GM19468 (cell line): ENCODE measurements around the gene VAV2.

Experiments
- ATAC-seq: cut with Tn5 transposase; IDR thresholded peaks from one replicate; pipeline ENCODE4 v1.9.1; 2021; ENCODE audit warnings: mild to moderate bottlenecking, moderate library complexity, moderate number of reproducible peaks; ENCODE audit not compliant: unreplicated experiment; ENCODE audit errors: extremely low read depth

VAV2 gene

DNA sequence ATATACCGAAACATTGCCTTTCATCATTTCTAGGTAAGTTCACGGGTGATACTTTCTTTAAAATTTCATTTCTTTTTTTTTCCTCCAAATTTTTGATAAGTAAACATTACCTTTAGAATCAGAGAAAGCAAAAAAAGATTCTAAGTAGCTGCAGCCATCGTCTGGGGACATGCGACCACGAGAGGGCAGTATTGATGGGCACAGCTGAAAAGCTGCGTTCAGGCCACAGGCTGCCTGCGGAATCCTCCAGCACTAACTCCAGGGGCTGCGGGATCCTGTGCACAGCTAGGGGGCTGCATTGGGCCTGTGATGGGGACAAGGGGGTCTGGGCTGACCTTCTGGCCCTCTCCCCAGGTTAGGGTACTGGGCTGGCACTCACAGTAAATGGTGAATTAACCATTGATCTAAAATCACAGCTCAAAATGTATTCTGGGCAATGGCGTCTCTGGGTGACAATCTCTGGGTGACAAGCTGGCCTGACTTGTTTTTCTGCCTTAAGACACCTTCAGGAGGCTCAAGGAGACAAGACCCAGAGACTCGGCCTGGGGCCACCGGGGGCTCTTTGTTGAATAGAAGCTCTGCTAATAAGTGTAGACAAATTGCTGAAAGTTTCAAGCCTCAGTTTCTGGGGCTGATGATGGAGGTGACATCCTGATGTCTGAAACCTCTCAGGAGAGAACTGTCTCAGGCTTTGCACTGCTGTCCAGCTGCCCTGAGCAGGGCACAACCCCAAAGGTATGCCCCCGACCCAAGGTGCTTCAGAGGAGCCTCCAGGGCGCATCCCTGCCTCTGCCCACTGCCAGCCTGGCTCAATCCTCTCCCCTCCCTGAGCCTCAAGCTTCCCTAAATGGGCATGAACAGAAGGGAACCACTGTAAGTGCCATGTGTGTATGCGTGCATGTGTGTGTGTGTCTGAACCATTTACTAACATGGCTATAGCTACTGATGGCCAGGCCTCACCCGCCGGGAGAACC lies 209.7 kb downstream of the VAV2 start:
- ATAC-seq, result no peak

DNA sequence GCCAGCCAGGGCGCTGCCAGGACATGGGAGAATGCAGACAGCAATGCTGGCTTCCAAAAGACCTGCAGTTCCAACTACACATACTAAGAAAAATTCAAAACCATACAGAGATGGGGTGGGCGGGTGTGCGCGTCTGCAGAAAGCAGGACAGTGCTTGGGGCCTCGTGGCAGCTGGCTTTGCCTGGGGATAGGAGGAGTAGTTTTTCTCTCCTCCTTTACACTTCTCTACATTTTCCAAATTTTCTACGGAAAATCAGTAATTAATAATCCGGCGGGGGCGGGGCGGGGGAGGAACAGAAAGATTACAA lies 210.3 kb downstream of the VAV2 start:
- no peak for ATAC-seq

DNA sequence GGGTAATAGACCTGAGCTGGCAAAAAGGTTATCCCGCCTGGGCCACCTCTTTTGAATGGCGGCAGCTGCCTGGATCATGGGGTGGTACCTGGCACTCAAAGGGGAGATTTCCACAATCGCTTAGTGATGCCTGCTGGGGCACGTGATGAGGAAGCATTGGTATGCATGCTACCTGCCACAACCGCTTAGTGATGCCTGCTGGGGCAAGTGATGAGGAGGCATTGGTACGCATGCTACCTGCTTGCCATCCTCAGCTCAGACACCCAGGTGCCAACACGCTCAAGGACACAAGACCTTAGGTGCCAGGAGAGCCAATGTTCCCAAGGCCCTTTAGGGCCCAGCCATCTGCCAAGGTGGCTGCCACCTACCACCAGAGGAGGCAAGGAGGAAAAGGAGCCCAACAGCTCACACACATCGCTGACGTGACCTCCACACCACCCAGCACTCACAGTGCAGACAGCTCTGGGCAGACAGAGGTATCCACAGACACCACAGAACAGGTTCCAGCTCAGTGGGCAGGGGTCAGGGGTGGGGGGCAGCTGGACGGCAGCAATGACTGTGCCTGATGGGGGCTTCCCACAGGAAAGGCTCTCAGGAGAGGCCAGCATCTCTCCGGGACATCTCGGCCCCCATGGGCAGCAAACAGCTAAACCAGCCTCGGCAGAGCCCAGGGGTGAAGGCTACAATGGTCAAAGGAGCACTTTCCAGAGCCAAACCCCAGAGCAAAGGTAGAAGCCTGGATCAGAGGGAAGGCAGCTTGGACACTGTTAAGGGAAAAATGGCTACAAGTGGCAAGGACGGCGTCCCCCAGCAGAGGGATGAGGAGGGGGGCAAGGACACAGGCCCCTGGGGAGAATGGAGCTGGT lies 210.9 kb downstream of the VAV2 start:
- no peak for ATAC-seq

DNA sequence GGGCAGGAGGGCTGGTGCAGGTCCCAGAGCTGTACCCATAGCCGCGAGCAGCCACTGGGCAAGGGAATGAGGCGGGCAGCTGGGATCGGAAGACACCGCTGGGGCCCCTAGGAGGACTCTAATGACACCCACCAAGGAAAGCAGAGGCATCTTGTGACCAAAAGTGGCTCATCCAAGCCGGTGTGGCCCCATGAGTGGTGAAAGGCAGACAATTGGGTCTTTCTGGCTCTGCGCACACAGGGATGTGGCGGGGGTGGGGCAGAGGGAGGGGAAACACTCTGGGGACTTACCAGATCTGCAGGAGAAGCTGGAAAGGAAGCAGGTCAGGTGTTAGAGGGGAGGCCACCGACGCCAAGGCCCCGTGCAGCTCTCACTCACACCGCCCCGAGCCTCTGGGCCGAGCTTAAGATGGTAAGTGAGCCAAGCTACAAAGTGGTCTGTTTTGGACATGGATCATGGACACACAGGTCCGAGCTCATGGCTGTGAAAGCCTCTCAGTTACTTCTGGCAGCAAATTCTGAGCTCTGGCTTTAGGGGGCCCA lies 211.6 kb downstream of the VAV2 start:
- ATAC-seq, result no peak

DNA sequence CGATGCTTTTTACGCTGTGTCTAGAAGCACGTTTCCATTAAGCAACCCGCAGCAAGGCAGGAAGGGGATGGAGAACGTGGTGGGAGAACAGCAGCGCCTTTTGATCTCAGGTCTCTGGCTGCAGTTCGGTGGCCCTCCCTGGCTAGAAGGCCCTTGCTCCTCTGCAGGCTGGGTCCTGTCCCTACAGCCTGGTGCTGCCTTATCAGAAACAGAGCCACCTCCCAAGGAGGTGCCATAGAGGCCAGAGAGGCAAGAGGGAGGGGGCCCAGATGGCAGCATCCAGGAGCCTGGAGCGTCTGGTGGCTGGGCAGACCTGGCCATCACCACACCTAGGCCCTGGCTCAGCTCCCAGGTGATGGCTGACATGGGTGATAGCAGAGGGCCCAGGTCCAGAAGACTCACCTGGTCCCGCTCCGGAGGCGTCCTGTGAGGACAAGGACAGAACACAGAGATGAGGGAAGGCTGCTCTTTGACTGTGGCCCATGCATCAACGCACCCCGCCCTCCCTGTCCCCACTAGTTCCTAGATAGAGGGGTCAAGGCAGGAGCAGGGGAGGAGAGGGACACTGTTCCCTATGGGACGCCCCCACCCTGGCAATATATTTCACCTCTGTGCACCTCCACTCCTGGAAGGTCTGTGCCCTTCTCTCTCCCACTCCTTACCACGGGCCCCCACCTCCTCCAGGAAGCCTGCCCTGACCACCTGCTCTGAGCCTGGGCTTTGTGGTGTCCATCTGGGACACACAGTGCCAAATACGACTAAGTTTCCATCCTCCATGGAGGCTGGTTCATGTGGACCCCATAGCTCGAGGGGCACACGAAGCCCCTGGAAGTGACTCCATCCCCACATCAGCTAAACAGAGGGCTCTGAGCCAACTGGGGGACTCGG lies 212.4 kb downstream of the VAV2 start:
- no peak for ATAC-seq

DNA sequence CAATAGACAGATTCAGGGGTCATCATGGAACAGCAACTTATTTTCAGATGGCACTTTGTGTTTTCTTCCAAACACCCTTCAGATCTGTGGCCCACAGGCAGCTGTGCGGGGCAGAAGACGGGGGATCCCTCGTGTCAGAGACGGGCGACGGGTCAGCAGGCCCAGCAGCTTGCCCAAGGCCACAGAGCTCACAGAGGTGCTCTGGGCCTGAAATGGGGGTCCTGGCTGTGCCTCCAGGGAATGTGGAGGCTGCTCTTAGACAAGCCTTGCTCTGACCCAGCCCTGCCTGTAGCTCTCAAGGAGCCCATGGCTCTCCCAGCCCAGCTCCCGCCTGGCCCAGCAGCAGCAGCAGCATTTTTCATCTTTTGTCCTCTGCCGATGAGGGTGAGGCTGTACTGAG lies 213.0 kb downstream of the VAV2 start:
- no peak for ATAC-seq

DNA sequence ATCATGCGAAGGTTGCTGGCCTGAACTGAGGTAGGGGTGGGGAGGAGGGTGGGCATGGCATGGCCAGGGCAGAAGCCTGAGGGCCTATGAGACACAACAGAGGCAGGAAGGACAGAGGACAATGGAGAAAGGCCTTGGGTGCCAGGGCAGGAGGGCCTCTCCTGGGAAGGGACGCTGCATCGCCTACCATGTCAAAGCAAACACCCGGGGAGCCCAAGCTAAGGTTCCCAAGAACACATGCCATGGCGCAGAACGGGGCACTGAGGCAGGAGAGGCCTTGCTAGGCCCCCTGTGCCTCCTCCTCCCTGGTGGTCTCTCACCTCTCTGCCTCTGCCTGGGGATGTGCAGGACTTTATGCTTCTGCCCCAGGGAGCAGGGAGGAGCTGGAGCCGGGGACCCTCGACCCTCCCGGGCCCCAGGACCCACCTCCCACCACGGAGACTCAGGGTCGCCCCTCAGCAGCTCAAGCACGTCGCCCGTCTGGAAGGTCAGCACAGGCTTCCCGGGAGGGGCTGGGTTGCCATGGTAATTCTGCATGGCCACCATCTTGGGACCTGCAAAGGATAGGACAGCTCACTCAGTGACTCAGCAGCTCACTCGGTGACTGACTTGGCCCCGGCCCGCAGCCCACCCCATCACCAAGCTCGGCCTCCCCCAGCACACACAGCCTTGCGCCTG lies 213.6 kb downstream of the VAV2 start:
- ATAC-seq, result no peak

DNA sequence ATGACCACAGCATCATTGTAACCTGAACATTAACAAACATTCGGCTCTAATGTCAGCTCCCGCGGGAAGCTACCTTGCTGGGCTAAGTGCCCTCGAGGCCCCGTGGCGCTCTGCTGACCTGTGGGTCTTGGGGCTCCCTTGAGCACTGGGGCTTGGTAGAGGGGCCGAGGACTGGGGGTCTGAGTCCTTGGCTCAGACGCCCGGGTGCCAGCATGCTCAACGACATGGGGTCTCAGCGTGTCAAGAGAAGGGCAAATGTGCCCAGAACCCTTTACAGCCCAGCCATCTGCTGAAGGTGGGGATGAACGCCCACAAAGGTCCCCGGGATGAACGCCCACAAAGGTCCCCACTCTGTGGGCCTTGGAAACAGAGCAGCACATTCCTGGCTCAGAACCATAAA lies 214.3 kb downstream of the VAV2 start:
- ATAC-seq, result no peak

DNA sequence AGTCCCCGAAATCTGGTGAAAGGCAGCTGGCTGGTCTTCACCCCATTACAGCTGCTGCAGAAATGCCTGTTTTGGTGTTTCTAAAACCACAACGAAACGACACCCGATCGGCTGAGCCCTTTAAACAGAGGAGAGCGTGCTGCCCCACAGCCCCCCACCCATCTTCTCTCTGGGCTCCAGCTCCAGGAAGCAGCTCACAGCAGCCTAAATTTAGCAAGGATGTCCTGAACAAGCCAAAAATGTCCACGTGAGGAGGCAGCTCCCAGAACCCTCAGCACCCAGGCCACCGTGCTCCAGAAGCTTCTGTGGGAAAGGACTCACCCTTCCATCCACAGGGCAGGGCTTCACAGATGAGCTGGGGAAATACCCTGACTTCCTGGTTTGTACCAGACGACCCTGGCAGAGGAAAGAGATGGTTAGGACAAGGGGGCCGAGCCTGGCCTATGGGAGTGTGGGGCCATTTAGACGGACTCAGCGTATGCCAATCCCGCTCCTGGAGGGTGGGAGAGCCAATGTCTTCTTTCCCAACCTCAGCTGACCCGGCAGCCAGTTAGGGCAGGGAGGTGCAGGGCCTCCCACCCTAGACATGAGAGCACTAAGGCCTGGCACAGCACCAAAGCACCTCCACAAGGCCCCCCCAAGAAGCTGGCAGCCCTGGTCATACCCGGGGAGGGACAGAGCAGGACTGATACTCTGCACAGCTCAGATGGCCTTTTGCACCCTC lies 214.9 kb downstream of the VAV2 start:
- ATAC-seq, result no peak

DNA sequence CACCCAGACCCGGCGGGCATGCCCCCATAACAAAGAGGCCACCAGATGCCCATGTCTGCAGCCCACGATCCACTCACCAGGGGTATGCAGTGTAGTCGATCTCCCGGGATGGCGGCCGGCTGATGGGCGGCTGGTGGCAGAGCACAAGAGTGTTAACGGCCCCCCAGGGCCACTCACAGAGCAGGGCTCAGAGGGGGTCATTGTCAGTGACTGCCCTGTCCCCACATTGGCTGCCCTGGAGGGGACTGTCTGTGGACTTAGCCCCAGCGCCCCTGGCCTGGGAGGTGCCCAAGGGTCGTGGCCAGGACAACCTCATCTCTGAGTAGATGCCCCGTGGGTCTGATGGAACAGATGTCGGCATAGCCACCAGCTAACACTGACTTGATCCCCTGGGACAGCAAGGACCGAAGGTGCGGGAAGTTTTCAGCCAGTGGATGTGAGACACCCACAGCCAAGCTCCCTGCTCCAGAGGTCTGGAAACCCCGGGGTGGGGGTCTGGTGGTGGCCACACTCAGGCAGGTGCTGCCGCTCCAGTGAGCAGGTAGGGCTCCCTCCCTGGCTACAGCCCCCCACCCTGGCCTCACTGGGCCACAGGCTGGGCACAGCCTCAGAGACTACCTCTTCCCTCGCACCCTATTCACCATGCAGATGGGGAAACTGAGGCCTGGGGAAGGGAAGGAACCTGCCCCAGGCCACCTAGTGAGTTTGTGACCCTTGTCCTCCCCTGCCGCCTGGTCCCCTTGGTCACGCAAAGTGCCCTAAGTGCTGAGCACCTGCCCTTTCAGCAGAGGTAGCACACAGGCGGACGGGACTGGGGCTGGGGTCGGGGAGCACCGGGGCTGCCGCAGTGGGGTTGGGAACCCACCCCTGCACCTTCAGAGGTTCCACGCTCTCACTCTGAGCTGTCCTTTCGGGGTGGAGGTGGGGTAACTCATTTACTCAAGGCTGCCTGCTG lies 215.9 kb downstream of the VAV2 start:
- no peak for ATAC-seq

DNA sequence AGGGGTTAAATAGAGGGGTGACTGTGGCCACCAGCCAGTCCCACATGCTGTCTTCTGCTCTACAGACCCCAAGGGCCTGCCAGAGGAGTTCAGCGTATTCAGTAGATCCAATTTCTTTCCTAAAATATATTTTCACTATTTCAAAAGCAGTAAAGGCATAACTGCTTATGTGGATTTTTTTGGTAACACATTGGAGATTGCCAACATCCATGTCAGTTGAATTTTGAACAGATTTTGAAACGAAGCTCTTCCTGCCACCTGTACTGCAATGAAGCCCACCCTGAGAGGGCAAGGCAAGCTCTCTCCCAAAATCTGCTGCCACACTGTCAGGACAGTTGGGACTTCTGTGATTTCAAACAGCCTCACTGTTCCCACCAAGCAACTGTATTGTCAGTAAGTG lies 216.8 kb downstream of the VAV2 start:
- ATAC-seq, result no peak

DNA sequence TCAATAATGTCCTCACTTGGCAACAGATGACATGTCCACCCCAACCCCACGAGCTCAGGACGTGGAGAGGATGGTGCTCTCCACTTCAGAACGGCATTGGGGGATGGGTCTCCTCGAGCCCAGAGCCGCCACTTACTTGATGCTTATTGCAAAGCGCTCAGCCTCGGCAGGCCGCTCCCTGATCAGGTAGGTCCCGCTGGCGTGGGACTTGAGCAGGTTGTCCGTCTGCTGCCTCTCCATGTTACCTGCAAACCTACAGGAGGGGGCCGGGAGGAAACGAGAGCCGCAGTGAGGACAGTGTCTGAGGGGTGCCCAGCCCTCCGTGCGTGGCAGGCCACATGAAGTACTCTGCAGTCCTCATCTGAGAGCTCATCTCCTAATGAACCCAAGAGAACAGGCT lies 217.3 kb downstream of the VAV2 start:
- ATAC-seq, result no peak

DNA sequence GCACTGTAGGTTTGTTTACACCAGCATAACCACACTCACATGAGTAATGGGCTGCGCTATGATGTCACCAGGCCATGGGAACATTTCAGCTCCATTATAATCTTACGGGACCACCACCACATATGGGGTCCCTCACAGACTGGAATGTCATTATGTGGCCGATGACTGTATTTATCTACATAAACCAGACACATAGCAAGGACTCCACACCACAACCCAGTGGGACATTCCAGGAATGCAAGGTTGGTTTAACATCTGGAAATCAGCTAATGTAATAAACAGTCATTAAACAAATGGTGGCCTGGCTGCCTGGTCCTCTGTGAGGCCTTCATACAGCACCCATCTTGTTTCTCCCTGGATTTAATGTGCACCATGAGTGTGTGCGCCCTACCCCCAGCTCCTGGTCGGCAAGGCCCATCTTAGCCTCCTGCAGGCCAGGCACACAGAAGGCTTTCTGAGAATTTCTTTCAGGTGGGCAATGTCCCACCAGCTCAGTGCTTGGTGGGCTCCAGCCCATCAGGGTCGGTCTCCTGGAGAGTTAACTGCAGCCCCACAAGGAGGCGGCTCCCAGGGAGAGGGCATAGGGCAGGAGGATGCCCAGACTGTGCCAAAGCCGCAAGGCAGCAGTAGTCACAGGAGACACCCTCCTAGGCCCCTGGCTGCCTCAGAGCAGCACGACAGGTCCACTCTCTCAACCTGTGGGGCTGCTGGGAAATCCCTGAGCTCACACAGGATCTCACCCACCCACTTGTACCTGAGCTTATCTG lies 218.1 kb downstream of the VAV2 start:
- ATAC-seq, result no peak

DNA sequence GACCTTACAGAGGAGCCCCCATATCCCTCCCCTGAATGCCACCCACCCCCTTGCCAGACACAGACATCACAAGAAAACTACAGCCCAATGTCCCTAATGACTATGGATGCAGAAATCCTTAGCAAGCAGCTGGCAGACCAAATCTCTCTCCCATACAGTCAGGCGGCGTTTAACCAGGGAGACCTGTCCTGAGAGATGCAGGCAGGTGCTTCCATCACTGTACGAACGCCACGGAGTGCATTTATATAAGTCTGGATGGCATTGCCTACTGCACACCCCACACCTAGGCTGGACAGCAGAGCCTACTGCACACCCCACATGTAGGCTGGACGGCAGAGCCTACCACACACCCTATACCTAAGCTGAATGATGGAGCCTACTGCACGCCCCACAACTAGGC lies 219.5 kb downstream of the VAV2 start:
- ATAC-seq, result no peak

DNA sequence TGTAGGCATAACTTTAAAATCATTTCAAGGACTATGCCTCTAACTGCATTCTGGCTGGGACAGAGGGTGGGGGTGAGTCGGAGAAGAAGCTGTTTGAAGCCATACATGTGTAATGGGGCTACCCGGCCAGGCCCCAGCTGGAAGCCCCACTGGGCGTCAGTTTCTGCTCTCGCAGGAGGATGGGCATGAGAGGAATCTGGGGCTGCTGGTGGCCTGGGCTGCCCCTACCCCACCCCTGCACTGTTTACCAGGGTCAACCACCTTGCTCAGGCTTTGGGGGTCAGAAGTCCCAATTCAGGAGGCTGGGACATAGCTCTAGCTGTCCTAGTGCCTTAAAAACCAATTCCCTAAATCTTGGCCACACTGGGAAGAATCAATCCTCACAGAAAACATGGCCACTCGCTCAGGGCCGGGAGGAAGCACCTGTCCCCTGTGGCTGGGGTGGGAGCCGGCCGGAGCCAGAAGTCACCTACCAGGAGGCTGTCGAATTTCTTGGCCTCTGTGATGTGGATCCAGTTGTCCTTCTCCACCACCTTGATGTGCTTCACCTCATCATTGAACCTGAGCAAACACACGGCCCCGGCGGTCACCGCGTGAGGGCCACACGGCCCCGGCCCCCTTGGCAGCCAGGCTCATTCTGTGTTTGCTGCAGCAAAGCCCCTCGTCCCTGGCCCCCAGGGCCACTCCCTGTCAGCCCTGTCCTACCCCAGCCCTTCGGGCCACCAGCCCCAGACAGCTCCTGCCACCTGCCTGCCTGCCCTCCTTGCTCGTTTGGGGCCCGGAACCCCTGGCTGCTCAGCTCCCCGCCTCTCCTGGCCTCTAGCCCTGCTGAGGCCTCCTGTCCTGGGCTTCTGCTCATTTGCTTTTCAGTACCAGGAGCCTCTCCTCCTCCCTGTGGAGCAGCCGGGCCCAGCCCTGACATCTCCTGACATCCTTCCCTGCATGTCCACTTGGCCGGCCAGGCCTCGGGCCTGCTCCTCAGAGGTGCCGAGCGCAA lies 220.3 kb downstream of the VAV2 start:
- ATAC-seq, result no peak
